K562 (cell line): ENCODE data around the gene KCP. TPM values are rescaled to one million over a fixed set of nuclear protein-coding genes. Genes with fewer than 3 reads are reported as not detected.
A peak's percentile ranks its signal among the peaks of the same experiment; 100 is the strongest.

Experiments used
- ESRRA ChIP-seq: fragments of 450-650 bp; IDR thresholded peaks from 2 replicates; pipeline ENCODE4 v1.6.1; 2014; ENCODE audit warnings: low read depth, mild to moderate bottlenecking, moderate library complexity, borderline replicate concordance
- HDAC8 ChIP-seq: fragments of 450-650 bp; IDR thresholded peaks from 2 replicates; pipeline ENCODE4 v1.6.1; 2016; ENCODE audit warnings: mild to moderate bottlenecking, missing genetic modification characterization, moderate library complexity, missing compliant biosample characterization
- MTA2 ChIP-seq: fragments of 450-650 bp; IDR thresholded peaks from 2 replicates; pipeline ENCODE4 v1.6.1; 2016; ENCODE audit warnings: low read depth
- NR2C2 ChIP-seq, 2 experiments: fragments of 200-800 bp in 1 of 2; sonication (Bioruptor generic) in 1 of 2; sonication (generic) in 1 of 2; formaldehyde crosslinking in 1 of 2; IDR thresholded peaks; 2 replicates each; pipeline versions ENCODE4 v1.6.1 to v1.8.0; 2016 to 2022; ENCODE audit warnings: mild to moderate bottlenecking in 1 of 2, missing compliant biosample characterization in 1 of 2, missing genetic modification characterization in 1 of 2, missing genetic modification reagents in 1 of 2
- RBFOX2 ChIP-seq: fragments of 200-400 bp; formaldehyde crosslinking; IDR thresholded peaks from 2 replicates; pipeline ENCODE4 v1.6.1; 2017; ENCODE audit warnings: low read depth, mild to moderate bottlenecking, low read length, moderate library complexity
- RBM22 ChIP-seq: fragments of 200-400 bp; formaldehyde crosslinking; IDR thresholded peaks from 2 replicates; pipeline ENCODE4 v1.6.1; 2018; ENCODE audit warnings: low read length, low read depth; ENCODE audit not compliant: poor library complexity, severe bottlenecking
- ZNF740 ChIP-seq, 3 experiments: fragments of 200-800 bp in 1 of 3; sonication (Bioruptor generic) in 1 of 3; sonication (generic) in 1 of 3; formaldehyde crosslinking in 1 of 3; IDR thresholded peaks; 2 replicates each; pipeline versions ENCODE4 v1.6.1 to v1.8.0; 2016 to 2022; ENCODE audit warnings: mild to moderate bottlenecking in 2 of 3, missing compliant biosample characterization in 2 of 3, missing genetic modification characterization in 2 of 3, missing genetic modification reagents in 1 of 3
- polyA plus RNA-seq, 8 experiments: library from polyadenylated mRNA; depleted of rRNA in 4 of 8; stranded (reverse) in 5 of 8; unstranded in 3 of 8; fragments of >200 nt; fragmentation: Nextera tagmentation in 2 of 8; fragmentation: Illumina TruSeq in 1 of 8; extraction: Ambion mirVana in 2 of 8; extraction: Trizol in 1 of 8; gene quantifications; 2 replicates each; pipeline versions ENCODE4 v1.2.1 to v1.2.3, GENCODE V29; 2011 to 2014; ENCODE audit warnings: inconsistent platforms in 1 of 8, missing spikeins in 1 of 8
- total RNA-seq, 7 experiments: library from RNA; depleted of rRNA in 6 of 7; stranded (reverse); fragments of >200 nt in 6 of 7; fragmentation: Illumina TruSeq in 2 of 7; extraction: Trizol in 2 of 7; gene quantifications; 2 replicates each; pipeline versions ENCODE4 v1.2.1 to v1.2.3, GENCODE V29; 2011 to 2021; ENCODE audit warnings: low replicate concordance in 1 of 7
- TF ChIP-seq, protein P1 (sequence below): sonication (generic); formaldehyde crosslinking; IDR thresholded peaks from 2 replicates; pipeline ENCODE4 v1.4.0; 2020; ENCODE audit warnings: mild to moderate bottlenecking, missing genetic modification reagents
- TF ChIP-seq, protein P2 (sequence below), 2 experiments: fragments of 450-650 bp in 1 of 2; sonication (generic) in 1 of 2; formaldehyde crosslinking in 1 of 2; IDR thresholded peaks; 2 replicates each; pipeline versions ENCODE4 v1.7.1 to v1.9.0; 2016 to 2022; ENCODE audit warnings: inconsistent platforms in 1 of 2, mild to moderate bottlenecking in 1 of 2, missing genetic modification reagents in 1 of 2

KCP gene
- total and polyA plus RNA-seq, 9 of the 15 experiments (the other 6 are each of a cell fraction or from before 2014, with no cell fraction given) = 0.06 to 0.17 (median 0.12) TPM; not detected in 3

DNA sequence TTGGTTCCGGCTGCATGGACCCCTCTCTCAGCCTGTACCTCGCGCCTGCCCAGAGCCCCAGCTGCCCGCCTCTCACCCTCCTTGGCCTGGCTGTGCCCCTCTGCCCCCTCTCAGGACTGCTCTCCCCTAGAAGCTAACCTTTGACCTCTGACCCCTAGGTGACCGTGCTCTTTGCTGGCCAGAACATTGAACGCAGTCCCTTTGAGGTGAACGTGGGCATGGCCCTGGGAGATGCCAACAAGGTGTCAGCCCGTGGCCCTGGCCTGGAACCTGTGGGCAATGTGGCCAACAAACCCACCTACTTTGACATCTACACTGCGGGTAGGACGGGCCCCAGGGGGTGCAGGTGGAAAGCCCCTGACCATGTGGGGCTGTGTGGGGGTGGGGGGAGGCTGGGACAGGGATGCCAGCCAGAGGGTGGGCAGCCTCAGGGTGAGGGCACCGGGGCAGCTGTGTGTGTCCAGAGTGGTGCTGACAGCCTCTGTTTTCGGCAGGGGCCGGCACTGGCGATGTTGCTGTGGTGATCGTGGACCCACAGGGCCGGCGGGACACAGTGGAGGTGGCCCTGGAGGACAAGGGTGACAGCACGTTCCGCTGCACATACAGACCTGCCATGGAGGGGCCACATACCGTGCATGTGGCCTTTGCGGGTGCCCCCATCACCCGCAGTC is 72.3 kb downstream of the KCP start (continued):
- TF ChIP-seq, protein P1, sequence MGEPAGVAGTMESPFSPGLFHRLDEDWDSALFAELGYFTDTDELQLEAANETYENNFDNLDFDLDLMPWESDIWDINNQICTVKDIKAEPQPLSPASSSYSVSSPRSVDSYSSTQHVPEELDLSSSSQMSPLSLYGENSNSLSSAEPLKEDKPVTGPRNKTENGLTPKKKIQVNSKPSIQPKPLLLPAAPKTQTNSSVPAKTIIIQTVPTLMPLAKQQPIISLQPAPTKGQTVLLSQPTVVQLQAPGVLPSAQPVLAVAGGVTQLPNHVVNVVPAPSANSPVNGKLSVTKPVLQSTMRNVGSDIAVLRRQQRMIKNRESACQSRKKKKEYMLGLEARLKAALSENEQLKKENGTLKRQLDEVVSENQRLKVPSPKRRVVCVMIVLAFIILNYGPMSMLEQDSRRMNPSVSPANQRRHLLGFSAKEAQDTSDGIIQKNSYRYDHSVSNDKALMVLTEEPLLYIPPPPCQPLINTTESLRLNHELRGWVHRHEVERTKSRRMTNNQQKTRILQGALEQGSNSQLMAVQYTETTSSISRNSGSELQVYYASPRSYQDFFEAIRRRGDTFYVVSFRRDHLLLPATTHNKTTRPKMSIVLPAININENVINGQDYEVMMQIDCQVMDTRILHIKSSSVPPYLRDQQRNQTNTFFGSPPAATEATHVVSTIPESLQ = no peak
- TF ChIP-seq ESRRA (0 out of 2 replicates have a peak, but pooled peaks have one; percentile 9), NR2C2 (CRISPR knock-in tag; IDR thresholded peaks at IDR 0.05) (peak; percentile 94), NR2C2 (tag; IDR thresholded peaks at IDR 0.05) (peak; percentile 89), RBFOX2 (peak; percentile 75), ZNF740 (CRISPR knock-in tag; IDR thresholded peaks at IDR 0.05) (peak; percentile 45; the same call in 1 of the 2 replicates), ZNF740 (tag; IDR thresholded peaks at IDR 0.05) (no peak), MTA2 (0 out of 2 replicates have a peak, but pooled peaks have one; percentile 13), HDAC8 (tag) (no peak), RBM22 (peak; percentile 61)
- TF ChIP-seq, protein P2, sequence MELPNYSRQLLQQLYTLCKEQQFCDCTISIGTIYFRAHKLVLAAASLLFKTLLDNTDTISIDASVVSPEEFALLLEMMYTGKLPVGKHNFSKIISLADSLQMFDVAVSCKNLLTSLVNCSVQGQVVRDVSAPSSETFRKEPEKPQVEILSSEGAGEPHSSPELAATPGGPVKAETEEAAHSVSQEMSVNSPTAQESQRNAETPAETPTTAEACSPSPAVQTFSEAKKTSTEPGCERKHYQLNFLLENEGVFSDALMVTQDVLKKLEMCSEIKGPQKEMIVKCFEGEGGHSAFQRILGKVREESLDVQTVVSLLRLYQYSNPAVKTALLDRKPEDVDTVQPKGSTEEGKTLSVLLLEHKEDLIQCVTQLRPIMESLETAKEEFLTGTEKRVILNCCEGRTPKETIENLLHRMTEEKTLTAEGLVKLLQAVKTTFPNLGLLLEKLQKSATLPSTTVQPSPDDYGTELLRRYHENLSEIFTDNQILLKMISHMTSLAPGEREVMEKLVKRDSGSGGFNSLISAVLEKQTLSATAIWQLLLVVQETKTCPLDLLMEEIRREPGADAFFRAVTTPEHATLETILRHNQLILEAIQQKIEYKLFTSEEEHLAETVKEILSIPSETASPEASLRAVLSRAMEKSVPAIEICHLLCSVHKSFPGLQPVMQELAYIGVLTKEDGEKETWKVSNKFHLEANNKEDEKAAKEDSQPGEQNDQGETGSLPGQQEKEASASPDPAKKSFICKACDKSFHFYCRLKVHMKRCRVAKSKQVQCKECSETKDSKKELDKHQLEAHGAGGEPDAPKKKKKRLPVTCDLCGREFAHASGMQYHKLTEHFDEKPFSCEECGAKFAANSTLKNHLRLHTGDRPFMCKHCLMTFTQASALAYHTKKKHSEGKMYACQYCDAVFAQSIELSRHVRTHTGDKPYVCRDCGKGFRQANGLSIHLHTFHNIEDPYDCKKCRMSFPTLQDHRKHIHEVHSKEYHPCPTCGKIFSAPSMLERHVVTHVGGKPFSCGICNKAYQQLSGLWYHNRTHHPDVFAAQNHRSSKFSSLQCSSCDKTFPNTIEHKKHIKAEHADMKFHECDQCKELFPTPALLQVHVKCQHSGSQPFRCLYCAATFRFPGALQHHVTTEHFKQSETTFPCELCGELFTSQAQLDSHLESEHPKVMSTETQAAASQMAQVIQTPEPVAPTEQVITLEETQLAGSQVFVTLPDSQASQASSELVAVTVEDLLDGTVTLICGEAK (IDR thresholded peaks at IDR 0.05) = no peak
- TF ChIP-seq, protein P2 (CRISPR knock-in tag; IDR thresholded peaks at IDR 0.05) = no peak
